Esophagus muscularis mucosa (tissue), 4 donors: Measurements from ENCODE around the gene HK1. TPM values are rescaled to one million over a fixed set of nuclear protein-coding genes. Genes with fewer than 3 reads are reported as not detected.

ENCODE experiments used
- DNase-seq: peaks from one replicate; pipeline ENCODE4 v3.0.0-alpha.2; 2017; ENCODE audit errors: extremely low spot score
- H3K27ac ChIP-seq, 4 donors: fragments of 200-600 bp; sonication (generic); replicated peaks in 1 of 4; 1 replicate in 3 of 4; 2 replicates in 1 of 4; pipeline ENCODE4 v1.5.1; 2016 to 2019; ENCODE audit warnings: mild to moderate bottlenecking in 1 of 4
- H3K27me3 ChIP-seq, 4 donors: fragments of 200-600 bp; sonication (generic); one replicate each; pipeline versions ENCODE4 v1.5.1 to v1.6.0; 2016 to 2019
- H3K36me3 ChIP-seq, 4 donors: fragments of 200-600 bp; sonication (generic); one replicate each; pipeline ENCODE4 v1.5.1; 2016 to 2019
- H3K4me1 ChIP-seq, 4 donors: fragments of 200-600 bp; sonication (generic); one replicate each; pipeline ENCODE4 v1.5.1; 2016 to 2019
- H3K4me3 ChIP-seq, 4 donors: fragments of 200-600 bp; sonication (generic); 1 replicate in 2 of 4; 2 replicates in 2 of 4; pipeline ENCODE4 v1.5.1; 2016 to 2019; ENCODE audit warnings: mild to moderate bottlenecking in 4 of 4, moderate library complexity in 1 of 4
- H3K9me3 ChIP-seq, 4 donors: fragments of 200-600 bp; sonication (generic); 1 replicate in 3 of 4; 2 replicates in 1 of 4; pipeline ENCODE4 v1.5.1; 2016 to 2019
- CTCF ChIP-seq, 3 experiments: fragments of 200-600 bp in 2 of 3; fragments of 450-650 bp in 1 of 3; sonication (generic) in 2 of 3; IDR thresholded peaks; one replicate each; pipeline ENCODE4 v1.5.1; 2017 to 2019; ENCODE audit warnings: antibody characterized with exemption in 3 of 3, mild to moderate bottlenecking in 2 of 3, moderate library complexity in 1 of 3
- EP300 ChIP-seq: sonication (generic); formaldehyde crosslinking; IDR thresholded peaks from one replicate; pipeline ENCODE4 v1.6.1; 2017; ENCODE audit warnings: antibody characterized with exemption
- POLR2A ChIP-seq: fragments of 450-650 bp; IDR thresholded peaks from one replicate; pipeline ENCODE4 v1.6.1; 2017; ENCODE audit warnings: antibody characterized with exemption, moderate library complexity, mild to moderate bottlenecking, low read depth
- POLR2AphosphoS5 ChIP-seq, 2 donors: sonication (generic); formaldehyde crosslinking; IDR thresholded peaks; one replicate each; pipeline ENCODE4 v1.6.1; 2017; ENCODE audit warnings: antibody characterized with exemption in 2 of 2
- WGBS: methylation state at CpG from one replicate; pipeline ENCODE4 v1.1.5; 2018; 5-methylcytosine and 5-hydroxymethylcytosine counted together
- intact Hi-C: fragments of 100-400 bp; cut with DNase I; formaldehyde crosslinking; loops from one replicate; pipeline ENCODE4 v1.15.1; 2023
- total RNA-seq, 4 donors: library from RNA; depleted of rRNA; stranded (reverse); fragments of >200 nt; gene quantifications; one replicate each; pipeline versions ENCODE4 v1.1.0 to v1.2.1, GENCODE V29; 2016

Gene HK1
- total RNA-seq, 4 donors from 2014 or later, result 114 to 188 (median 151) TPM

GRCh38 chr10:69419096-69419743, 140.9 kb downstream of the HK1 start:
- H3K36me3 ChIP-seq, result no peaks in the 10 kb centered on the region
- peaks cover 8 to 82% (median 66%) of the 10 kb centered on the region in 4 donors for H3K4me1 ChIP-seq
- H3K27me3 ChIP-seq, result no peaks in the 10 kb centered on the region
- TF ChIP-seq CTCF (IDR thresholded peaks at IDR 0.05) (no peak), POLR2A (no peak), EP300 (no peak), POLR2AphosphoS5 (IDR thresholded peaks at IDR 0.05) (no peak)
- no peaks in the 10 kb centered on the region for H3K9me3 ChIP-seq
- intact Hi-C loops, result no loop called here
- 87% methylated on average over 13 of the region's 18 CpGs for WGBS
- no peak for DNase-seq
- H3K27ac ChIP-seq, result peak overlapping the region; percentile 95 to 98 (median 97)
- H3K4me3 ChIP-seq, result no peak overlapping the region

GRCh38 chr10:69419744-69420126, 141.4 kb downstream of the HK1 start:
- no peaks in the 10 kb centered on the region for H3K9me3 ChIP-seq
- H3K27ac ChIP-seq, result peak overlapping the region; percentile 95 to 98 (median 97)
- intact Hi-C loops, result no loop called here
- H3K27me3 ChIP-seq, result no peaks in the 10 kb centered on the region
- no peak for TF ChIP-seq CTCF (IDR thresholded peaks at IDR 0.05)
- TF ChIP-seq POLR2A, result no peak
- no peak for TF ChIP-seq EP300
- no peak for TF ChIP-seq POLR2AphosphoS5 (IDR thresholded peaks at IDR 0.05)
- H3K36me3 ChIP-seq, result no peaks in the 10 kb centered on the region
- H3K4me3 ChIP-seq, result no peak overlapping the region
- peaks cover 8 to 77% (median 67%) of the 10 kb centered on the region in 4 donors for H3K4me1 ChIP-seq
- WGBS, result 89% methylated on average over 11 of the region's 11 CpGs
- DNase-seq, result no peak

GRCh38 chr10:69421611-69422308, 143.5 kb downstream of the HK1 start:
- H3K27me3 ChIP-seq, result no peaks in the 10 kb centered on the region
- H3K4me1 ChIP-seq, result peaks cover 8 to 88% (median 78%) of the 10 kb centered on the region in 4 donors
- no peak overlapping the region for H3K4me3 ChIP-seq
- intact Hi-C loops, result no loop called here
- no peaks in the 10 kb centered on the region for H3K9me3 ChIP-seq
- no peak for TF ChIP-seq POLR2A
- TF ChIP-seq POLR2AphosphoS5 (IDR thresholded peaks at IDR 0.05), result peak; percentile 81 to 91
- peak in 1 of 3 experiments; percentile 6 for TF ChIP-seq CTCF (IDR thresholded peaks at IDR 0.05)
- peak; percentile 39 for TF ChIP-seq EP300
- WGBS, result 38% methylated on average over 10 of the region's 13 CpGs
- no peaks in the 10 kb centered on the region for H3K36me3 ChIP-seq
- DNase-seq, result peak; percentile 95
- H3K27ac ChIP-seq, result peak overlapping the region; percentile 95 to 98 (median 97)

GRCh38 chr10:69422676-69423075, 144.4 kb downstream of the HK1 start:
- H3K4me3 ChIP-seq, result no peak overlapping the region
- no peaks in the 10 kb centered on the region for H3K36me3 ChIP-seq
- 75% methylated on average over 4 of the region's 4 CpGs for WGBS
- no peak for DNase-seq
- no peaks in the 10 kb centered on the region for H3K9me3 ChIP-seq
- no peak for TF ChIP-seq POLR2AphosphoS5 (IDR thresholded peaks at IDR 0.05)
- no peak for TF ChIP-seq EP300
- no peak for TF ChIP-seq POLR2A
- no peak for TF ChIP-seq CTCF (IDR thresholded peaks at IDR 0.05)
- H3K4me1 ChIP-seq, result peaks cover 8 to 84% (median 75%) of the 10 kb centered on the region in 4 donors
- H3K27ac ChIP-seq, result peak overlapping the region; percentile 95 to 98 (median 97)
- H3K27me3 ChIP-seq, result no peaks in the 10 kb centered on the region
- intact Hi-C loops, result no loop called here
